ENCODE measurements around the gene FRMD4B. TPM values are rescaled to one million over a fixed set of nuclear protein-coding genes. Genes with fewer than 3 reads are reported as not detected.
"Not testable (repeated sequence)": the region's sequence is repeated elsewhere in the genome, so short reads cannot be mapped to it uniquely, and the experiment has no call there.

FRMD4B gene
- total RNA-seq, 1 donor from 2014 or later = 10.8 TPM

- intact Hi-C loops (cut with DNase I) = no loop called here
- no peak for DNase-seq (ENCODE audit: low spot score)
Observed at GRCh38 chr3:69299344-69299743, 86.5 kb downstream of the FRMD4B start.

- DNase-seq (ENCODE audit: low spot score) = no peak
- intact Hi-C loops (cut with DNase I) = no loop called here
Observed at GRCh38 chr3:69297501-69297900, 88.4 kb downstream of the FRMD4B start.

- DNase-seq (ENCODE audit: low spot score) = no peak
- intact Hi-C loops (cut with DNase I) = no loop called here
Observed at GRCh38 chr3:69296995-69297394, 88.9 kb downstream of the FRMD4B start.

DNA sequence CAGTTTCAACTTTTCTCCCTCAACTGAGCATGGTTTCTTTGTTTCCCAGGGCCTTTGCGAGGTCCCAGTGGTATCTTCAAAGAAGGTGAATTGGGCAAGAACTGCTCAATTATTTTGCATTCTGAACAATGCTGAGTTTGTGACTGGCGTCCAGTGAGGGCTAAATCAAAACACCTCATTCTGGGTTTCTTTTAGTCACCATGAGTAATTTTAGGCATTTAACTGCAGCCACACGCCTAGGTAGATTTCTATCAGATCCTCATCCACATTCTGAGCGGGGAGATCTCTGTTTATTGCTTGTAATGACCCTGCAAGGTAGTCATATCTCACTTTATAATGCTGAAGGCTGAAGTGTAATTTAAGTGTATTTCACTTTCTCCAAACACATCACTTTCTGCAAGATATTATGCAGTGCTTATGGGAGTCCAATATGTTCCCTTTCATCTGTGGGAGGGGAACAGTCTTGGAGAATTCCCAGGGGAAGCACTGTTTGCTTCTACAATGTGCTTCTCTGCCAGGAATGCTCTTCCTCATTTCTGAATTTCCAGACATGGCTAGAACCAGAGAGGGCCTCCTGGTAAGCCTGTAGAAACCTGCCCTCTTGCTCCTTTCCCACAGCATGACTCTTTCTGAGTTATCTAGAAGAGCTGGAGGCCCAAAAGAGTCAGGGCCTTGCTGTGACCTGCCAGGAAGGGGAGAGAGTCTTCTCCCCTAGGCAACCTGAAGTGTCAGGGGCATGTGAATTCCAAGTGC is 91.7 kb downstream of the FRMD4B start:
- intact Hi-C loops (cut with DNase I) = no loop called here
- no peak for DNase-seq (ENCODE audit: low spot score)

DNA sequence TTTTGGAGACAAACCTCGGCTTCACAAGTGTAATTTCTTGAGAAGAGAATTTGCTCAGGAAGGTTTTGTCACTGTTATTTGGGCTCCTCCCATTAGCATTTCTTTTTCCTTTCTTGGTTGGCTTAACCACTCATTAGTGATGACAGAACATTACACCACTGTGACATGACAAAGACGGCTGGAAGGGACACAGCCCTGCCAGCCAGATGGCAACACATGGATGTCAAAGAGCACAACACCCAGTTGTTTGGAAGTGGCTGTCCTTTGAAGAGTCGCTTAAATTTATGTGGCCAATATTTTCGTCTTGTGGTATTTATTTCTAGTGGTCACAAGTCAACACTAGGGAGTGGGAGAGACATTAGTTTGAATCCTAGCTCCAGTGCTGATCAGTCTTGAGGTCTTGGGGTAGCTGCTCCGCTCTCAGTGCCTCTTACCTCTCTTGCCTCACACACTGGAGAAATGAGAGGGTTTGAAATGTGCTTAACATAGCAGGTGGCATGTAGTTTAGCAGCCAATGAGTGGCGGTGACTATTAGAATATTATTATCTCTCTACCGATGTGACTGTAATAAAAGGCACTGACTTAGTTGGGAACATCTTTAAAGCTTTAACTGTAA is 92.8 kb downstream of the FRMD4B start:
- intact Hi-C loops (cut with DNase I) = no loop called here
- no peak for DNase-seq (ENCODE audit: low spot score)

DNA sequence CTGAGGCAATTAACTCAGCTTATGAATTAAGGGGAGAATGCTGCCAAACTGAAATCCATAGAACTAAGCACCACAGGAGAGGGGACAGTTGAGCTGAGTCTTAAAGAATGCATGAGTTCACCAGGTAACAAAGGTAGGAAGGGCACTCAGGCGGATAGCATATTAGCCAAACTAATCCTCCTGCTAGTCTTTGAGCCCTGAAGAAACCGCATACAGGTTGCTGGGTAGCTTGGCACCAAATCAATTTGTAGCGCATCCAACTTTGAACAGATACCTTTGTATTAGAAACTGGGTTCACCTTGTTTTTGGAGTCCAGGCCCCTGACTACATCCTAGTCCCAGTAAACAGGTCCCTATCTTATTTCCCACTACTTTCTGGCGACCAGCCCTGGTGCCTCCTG is 93.7 kb downstream of the FRMD4B start:
- intact Hi-C loops (cut with DNase I) = no loop called here
- no peak for DNase-seq (ENCODE audit: low spot score)

- no peak for DNase-seq (ENCODE audit: low spot score)
- intact Hi-C loops (cut with DNase I) = no loop called here
Observed at GRCh38 chr3:69290430-69290829, 95.5 kb downstream of the FRMD4B start.

- DNase-seq (ENCODE audit: low spot score) = no peak
- intact Hi-C loops (cut with DNase I) = no loop called here
Observed at GRCh38 chr3:69290006-69290405, 95.9 kb downstream of the FRMD4B start.

DNA sequence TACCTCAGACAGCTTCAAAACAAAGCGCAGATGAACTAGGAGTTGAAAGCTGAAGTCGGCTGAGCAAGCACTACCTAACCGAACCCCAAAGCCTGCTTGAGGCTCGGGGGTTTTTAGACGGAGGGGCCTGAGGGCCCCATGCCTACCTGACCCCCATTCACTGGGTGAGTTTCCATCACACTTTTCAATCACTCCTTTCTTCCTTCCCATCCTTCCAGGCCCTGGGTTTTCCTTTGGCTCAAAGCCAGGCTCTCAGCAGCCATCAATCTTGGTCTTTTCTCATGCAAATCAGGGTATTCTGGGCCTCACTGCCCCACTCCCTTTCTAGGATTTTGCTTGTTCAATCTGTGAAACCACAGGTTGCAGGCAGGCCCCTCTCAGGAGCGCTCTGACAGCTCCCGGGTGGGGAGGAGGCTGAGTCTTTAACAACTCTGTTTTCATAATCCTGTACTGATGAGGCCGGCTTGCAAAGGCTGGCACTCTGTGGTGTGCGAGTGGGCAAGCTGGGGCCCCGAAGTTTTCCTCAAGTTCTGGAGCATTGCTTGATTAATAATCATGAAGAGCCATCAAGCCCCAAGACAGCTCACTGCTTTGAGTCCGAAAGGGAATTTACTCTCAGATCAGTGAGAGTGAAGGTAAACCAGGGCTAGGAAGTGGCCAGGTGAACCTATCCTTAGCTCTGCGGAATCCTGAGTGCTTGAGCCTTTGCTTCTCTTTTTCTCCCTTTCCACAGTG is 97.6 kb downstream of the FRMD4B start:
- no peak for DNase-seq (ENCODE audit: low spot score)
- intact Hi-C loops (cut with DNase I) = no loop called here

GRCh38 chr3:69283913-69284611 is 101.8 kb downstream of the FRMD4B start:
- intact Hi-C loops (cut with DNase I) = no loop called here
- no peak for DNase-seq (ENCODE audit: low spot score)

- DNase-seq (ENCODE audit: low spot score) = no peak
- intact Hi-C loops (cut with DNase I) = no loop called here
Observed at GRCh38 chr3:69283496-69283895, 102.4 kb downstream of the FRMD4B start.

- intact Hi-C loops (cut with DNase I) = no loop called here
- no peak for DNase-seq (ENCODE audit: low spot score)
Observed at GRCh38 chr3:69282181-69282580, 103.7 kb downstream of the FRMD4B start.

DNA sequence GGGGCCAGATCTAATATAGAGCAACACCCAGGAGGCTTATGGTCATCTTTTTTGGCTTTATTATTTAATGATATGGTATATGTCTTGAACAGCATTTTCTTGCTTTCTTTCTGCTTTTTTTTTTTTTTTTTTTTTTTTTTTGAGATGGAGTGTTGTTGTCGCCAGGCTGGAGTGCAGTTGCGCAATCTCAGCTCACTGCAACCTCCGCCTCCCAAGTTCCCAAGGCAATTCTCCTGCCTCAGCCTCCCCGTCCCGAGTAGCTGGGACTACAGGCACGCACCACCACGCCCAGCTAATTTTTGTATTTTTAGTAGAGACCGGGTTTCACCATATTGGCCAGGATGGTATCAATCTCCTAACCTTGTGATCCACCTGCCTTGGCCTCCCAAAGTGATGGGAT is 108.5 kb downstream of the FRMD4B start:
- DNase-seq (ENCODE audit: low spot score); intact Hi-C loops (cut with DNase I): not testable (repeated sequence)

- intact Hi-C loops (cut with DNase I) = no loop called here
- no peak for DNase-seq (ENCODE audit: low spot score)
Observed at GRCh38 chr3:69276884-69277283, 109.0 kb downstream of the FRMD4B start.

GRCh38 chr3:69276191-69276590 is 109.7 kb downstream of the FRMD4B start:
- DNase-seq (ENCODE audit: low spot score); intact Hi-C loops (cut with DNase I): not testable (repeated sequence)

DNA sequence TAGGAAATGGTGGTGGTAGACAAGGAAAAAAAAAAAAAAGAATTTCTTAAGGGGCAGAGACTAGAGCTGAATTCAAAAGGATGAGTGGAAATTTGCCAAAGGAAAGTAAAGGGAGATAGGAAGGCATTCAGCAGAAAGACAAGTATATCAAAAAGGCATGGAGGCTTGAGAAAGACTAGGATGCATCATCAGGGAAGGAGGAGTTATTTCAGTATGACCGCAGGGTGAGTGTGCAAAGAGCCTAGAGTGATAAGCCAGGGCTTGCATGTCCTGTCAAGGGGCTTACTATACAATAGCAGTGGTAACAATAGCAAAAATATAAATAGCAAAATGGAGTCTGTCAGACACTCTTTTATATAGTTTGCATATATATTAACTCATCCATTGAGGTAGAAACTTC is 112.0 kb downstream of the FRMD4B start:
- DNase-seq (ENCODE audit: low spot score) = no peak
- intact Hi-C loops (cut with DNase I) = no loop called here

DNA sequence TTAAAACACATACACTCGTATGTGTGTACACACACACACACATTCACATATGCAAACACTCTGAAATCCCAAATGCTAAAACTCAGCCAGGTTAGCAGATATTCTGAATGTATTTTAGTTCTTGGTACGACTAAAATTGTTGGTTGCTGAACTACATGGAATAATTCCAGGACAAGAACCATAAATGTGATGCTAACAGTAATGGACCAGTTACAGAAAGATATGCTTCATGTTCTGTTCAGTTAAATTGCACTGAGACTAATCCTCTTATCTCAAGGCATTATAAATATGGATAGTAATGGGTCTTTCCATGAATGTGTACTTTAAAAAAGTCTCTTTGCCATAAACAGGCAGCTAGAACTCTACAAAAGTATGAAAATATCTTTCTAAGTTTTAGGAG is 113.3 kb downstream of the FRMD4B start:
- DNase-seq (ENCODE audit: low spot score) = no peak
- intact Hi-C loops (cut with DNase I) = no loop called here

- DNase-seq (ENCODE audit: low spot score) = no peak
- intact Hi-C loops (cut with DNase I) = no loop called here
Observed at GRCh38 chr3:69271098-69271497, 114.8 kb downstream of the FRMD4B start.

DNA sequence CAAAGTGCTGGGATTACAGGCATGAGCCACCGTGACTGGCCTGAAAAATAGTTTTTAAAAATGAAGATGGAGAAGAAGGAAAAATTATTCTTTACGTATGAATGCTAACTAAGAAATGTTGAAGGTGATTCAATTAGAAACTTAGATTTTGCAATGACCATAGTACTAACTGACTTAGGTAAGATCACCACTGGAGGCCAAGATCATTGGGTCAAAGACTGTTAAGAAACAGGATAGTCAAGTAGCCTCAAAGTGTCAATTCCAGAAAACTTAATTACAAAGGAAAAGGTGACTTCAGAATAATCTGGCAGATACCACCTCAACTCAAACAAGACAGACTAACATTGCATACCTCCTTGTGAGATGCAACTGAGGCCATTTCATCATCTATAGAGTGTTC is 119.3 kb downstream of the FRMD4B start:
- no peak for DNase-seq (ENCODE audit: low spot score)
- intact Hi-C loops (cut with DNase I) = no loop called here

- intact Hi-C loops (cut with DNase I); DNase-seq (ENCODE audit: low spot score): not testable (repeated sequence)
Observed at GRCh38 chr3:69266071-69266470, 119.8 kb downstream of the FRMD4B start.

All from cardiac septum (tissue), 1 donor.